D721Med (cell line): ENCODE data around the gene WIPI1.
"Not testable (repeated sequence)": the region's sequence is repeated elsewhere in the genome, so short reads cannot be mapped to it uniquely, and the experiment has no call there.

Experiments
- DNase-seq: peaks from one replicate; pipeline ENCODE4 v3.0.0; 2011; ENCODE audit warnings: low spot score; ENCODE audit not compliant: insufficient read length
- FAIRE-seq: peaks from 2 replicates; lab custom pipeline; 2011; peaks lifted over from hg19 to GRCh38; lab: Jason Lieb, UNC
- TF ChIP-seq, protein P1 (sequence below): IDR thresholded peaks from 2 replicates; pipeline ENCODE4 v1.5.1; 2012; ENCODE audit warnings: mild to moderate bottlenecking, control low read depth; ENCODE audit not compliant: insufficient read depth; ENCODE audit errors: missing control alignments

Gene WIPI1

DNA sequence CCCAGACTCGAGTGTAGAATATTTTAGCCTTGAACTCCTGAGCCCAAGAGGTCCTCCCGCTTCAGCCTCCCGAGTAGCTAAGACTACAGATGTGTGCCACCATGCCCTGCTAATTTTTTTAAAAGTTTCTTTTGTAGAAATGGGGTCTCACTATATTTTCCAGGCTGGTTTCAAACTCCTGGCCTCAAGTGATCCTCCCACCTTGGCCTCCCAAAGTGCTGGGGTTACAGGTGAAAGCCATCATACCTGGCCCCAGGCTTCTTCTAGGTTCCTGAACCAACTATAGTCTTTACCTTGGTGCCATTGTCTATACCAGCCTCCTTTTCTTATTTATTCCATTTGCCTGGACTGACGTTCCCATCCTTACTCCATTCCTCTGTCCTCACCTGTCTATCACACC lies 37.8 kb upstream of the WIPI1 start:
- DNase-seq (no peak), FAIRE-seq (no peak)
- TF ChIP-seq, protein P1, sequence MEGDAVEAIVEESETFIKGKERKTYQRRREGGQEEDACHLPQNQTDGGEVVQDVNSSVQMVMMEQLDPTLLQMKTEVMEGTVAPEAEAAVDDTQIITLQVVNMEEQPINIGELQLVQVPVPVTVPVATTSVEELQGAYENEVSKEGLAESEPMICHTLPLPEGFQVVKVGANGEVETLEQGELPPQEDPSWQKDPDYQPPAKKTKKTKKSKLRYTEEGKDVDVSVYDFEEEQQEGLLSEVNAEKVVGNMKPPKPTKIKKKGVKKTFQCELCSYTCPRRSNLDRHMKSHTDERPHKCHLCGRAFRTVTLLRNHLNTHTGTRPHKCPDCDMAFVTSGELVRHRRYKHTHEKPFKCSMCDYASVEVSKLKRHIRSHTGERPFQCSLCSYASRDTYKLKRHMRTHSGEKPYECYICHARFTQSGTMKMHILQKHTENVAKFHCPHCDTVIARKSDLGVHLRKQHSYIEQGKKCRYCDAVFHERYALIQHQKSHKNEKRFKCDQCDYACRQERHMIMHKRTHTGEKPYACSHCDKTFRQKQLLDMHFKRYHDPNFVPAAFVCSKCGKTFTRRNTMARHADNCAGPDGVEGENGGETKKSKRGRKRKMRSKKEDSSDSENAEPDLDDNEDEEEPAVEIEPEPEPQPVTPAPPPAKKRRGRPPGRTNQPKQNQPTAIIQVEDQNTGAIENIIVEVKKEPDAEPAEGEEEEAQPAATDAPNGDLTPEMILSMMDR: no peak

DNA sequence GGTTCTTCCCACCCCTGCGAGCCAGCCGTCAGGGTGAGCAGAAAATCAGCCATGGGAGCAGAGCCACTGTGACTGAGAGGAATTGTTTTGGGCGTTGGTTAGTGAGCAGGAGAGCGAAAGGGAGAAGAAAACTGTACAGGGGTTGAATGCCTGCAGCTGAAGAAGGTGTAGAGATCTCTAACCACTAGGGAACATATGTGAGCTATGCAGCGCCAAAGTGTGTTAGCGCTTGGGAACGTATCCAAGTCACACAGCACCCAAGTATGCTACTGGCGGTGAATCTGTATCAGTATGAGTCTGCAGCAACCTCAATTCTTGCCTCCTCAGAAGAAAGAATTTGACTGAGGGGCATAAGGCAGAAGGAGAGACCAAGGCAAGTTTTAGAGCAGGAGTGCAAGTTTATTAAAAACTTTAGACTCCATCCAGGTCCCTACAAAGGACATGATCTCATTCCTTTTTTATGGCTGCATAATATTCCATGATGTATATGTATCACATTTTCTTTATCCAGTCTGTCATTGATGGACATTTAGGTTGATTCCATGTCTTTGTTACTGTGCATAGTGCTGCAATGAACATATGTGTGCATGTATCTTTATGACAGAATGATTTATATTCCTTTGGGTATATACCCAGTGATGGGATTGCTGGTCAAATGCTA lies 35.2 kb upstream of the WIPI1 start:
- FAIRE-seq, DNase-seq: not testable (repeated sequence)

- DNase-seq (no peak), FAIRE-seq (no peak)
- TF ChIP-seq, protein P1: no peak
Measured at GRCh38 chr17:68491381-68492231, 34.3 kb upstream of the WIPI1 start.

GRCh38 chr17:68489919-68490318 lies 32.6 kb upstream of the WIPI1 start:
- no peak for FAIRE-seq
- no peak for DNase-seq
- TF ChIP-seq, protein P1: no peak

- TF ChIP-seq, protein P1: no peak
- FAIRE-seq (no peak), DNase-seq (no peak)
Measured at GRCh38 chr17:68484458-68484857, 27.2 kb upstream of the WIPI1 start.

DNA sequence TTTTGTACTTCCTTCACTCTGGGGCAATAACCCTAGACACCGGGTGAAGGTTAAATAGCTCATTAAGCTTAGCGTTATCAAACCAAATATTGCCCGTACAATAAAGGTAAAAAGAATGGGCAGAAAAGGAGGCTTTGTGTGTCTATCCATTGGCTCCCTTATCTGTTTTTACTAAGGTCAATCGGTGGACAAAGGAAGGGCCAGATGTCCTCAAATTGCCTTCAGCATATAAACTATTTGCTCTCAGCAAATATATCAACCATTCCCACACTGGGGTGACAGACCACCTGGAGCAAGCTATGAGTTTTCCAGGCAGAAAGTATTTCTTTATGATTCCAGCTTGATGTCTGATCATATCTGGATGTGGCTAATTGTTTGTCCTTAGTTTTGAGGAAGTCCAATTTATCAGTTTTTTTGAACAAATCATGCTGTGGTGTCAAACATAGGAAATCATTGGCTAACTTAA lies 25.3 kb upstream of the WIPI1 start:
- FAIRE-seq (no peak), DNase-seq (no peak)
- TF ChIP-seq, protein P1: no peak

DNA sequence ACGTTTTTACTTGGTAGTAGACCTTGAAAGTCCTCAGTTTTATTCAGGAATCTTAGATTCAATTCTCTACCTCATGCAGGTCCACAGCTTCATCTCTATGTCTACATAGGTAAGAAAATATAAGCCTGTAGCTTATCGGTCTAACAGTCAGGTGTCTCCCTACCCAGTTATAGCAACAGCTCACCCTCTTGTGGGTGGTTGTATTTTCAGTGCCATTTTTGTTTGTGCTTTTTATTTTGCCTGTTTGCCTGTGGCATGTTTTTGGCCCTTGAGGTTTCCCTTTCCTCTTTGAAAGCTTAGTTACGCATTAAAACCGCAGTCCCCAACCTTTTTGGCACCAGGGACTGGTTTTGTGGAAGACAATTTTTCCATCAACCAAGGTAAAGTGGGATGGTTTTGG lies 23.6 kb upstream of the WIPI1 start:
- TF ChIP-seq, protein P1: no peak
- FAIRE-seq (no peak), DNase-seq (no peak)
